Kidney (tissue), 22 donors: ENCODE measurements around the gene KANTR. TPM values are rescaled to one million over a fixed set of nuclear protein-coding genes. Genes with fewer than 3 reads are reported as not detected.

Experiments used
- DNase-seq, 5 donors: peaks; one replicate each; pipeline ENCODE4 v3.0.0-alpha.2; 2013 to 2020
- FAIRE-seq: peaks from 2 replicates; lab custom pipeline; 2012; peaks lifted over from hg19 to GRCh38; lab: Jason Lieb, UNC
- H3K27ac ChIP-seq, 2 donors: one replicate each; pipeline ENCODE4 v1.7.0; 2013; ENCODE audit warnings: low read depth in 2 of 2, low read length in 2 of 2, inconsistent platforms in 1 of 2
- H3K27me3 ChIP-seq: one replicate; pipeline ENCODE4 v1.7.1; 2013; ENCODE audit warnings: low read length, inconsistent platforms; ENCODE audit not compliant: control insufficient read depth, insufficient read depth
- H3K36me3 ChIP-seq, 3 donors: one replicate each; pipeline versions ENCODE4 v1.7.0 to v1.7.1; 2013; ENCODE audit warnings: low read length in 3 of 3, control low read depth in 1 of 3, inconsistent platforms in 1 of 3; ENCODE audit not compliant: insufficient read depth in 3 of 3, control insufficient read depth in 2 of 3
- H3K4me1 ChIP-seq, 3 donors: one replicate each; pipeline versions ENCODE4 v1.7.0 to v1.7.1; 2013; ENCODE audit warnings: low read length in 3 of 3, inconsistent platforms in 1 of 3, low read depth in 1 of 3; ENCODE audit not compliant: control insufficient read depth in 2 of 3, insufficient read depth in 2 of 3
- H3K4me3 ChIP-seq, 3 donors: one replicate each; pipeline versions ENCODE4 v1.7.0 to v1.8.1; 2013; ENCODE audit warnings: low read length in 3 of 3, control low read depth in 1 of 3, inconsistent platforms in 1 of 3
- H3K9ac ChIP-seq, 3 donors: one replicate each; pipeline versions ENCODE4 v1.7.0 to v1.7.1; 2013; ENCODE audit warnings: low read length in 3 of 3, control low read depth in 1 of 3, inconsistent platforms in 1 of 3
- H3K9me3 ChIP-seq, 3 donors: one replicate each; pipeline versions ENCODE4 v1.7.0 to v1.7.1; 2013; ENCODE audit warnings: low read length in 3 of 3, control low read depth in 1 of 3, inconsistent platforms in 1 of 3; ENCODE audit not compliant: control insufficient read depth in 2 of 3, insufficient read depth in 1 of 3
- intact Hi-C: fragments of 100-400 bp; cut with DNase I; formaldehyde crosslinking; loops from one replicate; pipeline ENCODE4 v1.11.1; 2022
- long read RNA-seq, 10 donors: library from polyadenylated mRNA in 1 of 10; unstranded in 1 of 10; transcript quantifications; one replicate each; pipeline ENCODE4 v2.0.0 and lab custom pipeline, GENCODE V29; 2021 to 2026
- polyA plus RNA-seq: library from polyadenylated mRNA; stranded (reverse); fragments of 350-450 nt; fragmentation: Illumina TruSeq; extraction: RNeasy Lipid Tissue Mini Kit (QIAGEN cat#74804); gene quantifications from one replicate; pipeline ENCODE4 v1.2.3, GENCODE V29; 2014; ENCODE audit warnings: low read depth, low replicate concordance; ENCODE audit not compliant: insufficient read depth
- total RNA-seq: library from RNA; stranded (reverse); fragmentation: NEBNext Ultra II Directional; extraction: Animal tissue kit (Norgen Biotek cat#: 25700); gene quantifications from one replicate; pipeline ENCODE4 v1.2.1, GENCODE V29; 2021
- TF ChIP-seq, protein P1 (sequence below): IDR thresholded peaks from 3 replicates; pipeline ENCODE4 v1.5.1; 2012; ENCODE audit warnings: mild to moderate bottlenecking, moderate library complexity, borderline replicate concordance; ENCODE audit not compliant: insufficient read depth; ENCODE audit errors: extremely low read depth
- donor health status: control.
- donor health status: control.
- donor health status: control.
- donor health status: control.
- donor health status: control.
- donor health status: DM: yes; HTN: yes; CAD: no.
- donor health status: Normal renal cell carcinoma (clear cell type).

KANTR gene, protein sequence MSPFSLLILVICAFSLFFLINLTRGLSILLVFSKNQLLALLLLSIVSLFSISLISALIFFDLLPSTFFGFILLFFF
- total RNA-seq (11.5 TPM), polyA plus RNA-seq (3.7 TPM)
- long read RNA-seq, donor 1 = 0 reads
- long read RNA-seq, donor 2, partial matches to known transcripts = 9 of 9 reads
- long read RNA-seq, donor 2, other reads (novel, unspliced or antisense) = 0 of 9 reads
- long read RNA-seq, donor 3 = 0 reads
- long read RNA-seq, donor 4 = 0 reads
- long read RNA-seq, donor 5 = 0 reads
- long read RNA-seq, donor 6 = 0 reads
- long read RNA-seq, donor 7, partial matches to known transcripts = 1 of 2 reads
- long read RNA-seq, donor 7, other reads (novel, unspliced or antisense) = 1 of 2 reads
- long read RNA-seq, donor 8 = 0 reads
- long read RNA-seq, donor 9 = 0 reads
- long read RNA-seq, donor 10 = 0 reads

DNA sequence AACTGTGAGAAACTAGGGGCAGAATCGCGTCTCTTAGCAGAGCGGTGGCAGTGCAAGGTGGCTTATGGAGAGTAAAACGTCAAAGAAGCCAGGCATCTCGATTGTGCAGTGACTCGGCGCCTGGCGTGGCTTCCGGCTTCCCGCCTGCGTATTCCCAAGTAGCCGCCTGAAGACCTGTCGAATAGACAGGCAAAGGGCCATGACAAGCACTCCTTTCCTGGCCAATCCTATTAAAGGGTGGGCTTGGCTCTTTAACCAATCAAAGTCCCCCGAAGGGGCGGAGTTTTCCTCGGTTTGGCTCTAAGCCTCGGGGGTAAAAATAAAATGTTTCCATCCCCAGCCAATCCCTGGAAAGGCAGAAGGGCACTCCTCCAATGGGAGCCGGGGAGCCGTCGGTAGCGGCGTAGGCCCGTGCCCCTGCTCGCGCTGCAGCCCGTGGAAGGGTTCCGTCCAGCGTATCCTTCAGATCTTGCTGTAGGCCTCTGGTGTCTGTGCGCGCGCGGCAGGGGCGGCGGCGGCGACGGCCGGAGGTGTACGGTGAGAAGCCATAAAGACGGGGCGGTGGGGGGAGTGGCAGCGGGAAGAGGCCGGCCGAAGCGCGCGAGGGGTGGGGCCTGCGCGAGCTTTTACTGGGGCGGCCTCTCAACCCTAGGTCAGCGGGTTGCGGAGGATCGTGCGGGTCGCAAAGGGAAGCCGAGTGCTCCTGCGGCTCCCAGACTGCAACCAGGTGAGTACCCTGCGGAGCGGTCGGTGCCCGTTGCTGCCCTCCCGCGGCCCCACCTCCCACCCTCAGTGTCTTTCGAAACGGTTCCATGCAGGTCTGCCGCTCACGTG is at the start of gene KANTR:
Gene KANTR, plus strand, starts transcription at position 395 of the 834 bp plus-strand sequence. CDS start 30,131 bp downstream, outside the sequence.
- TF ChIP-seq, protein P1, sequence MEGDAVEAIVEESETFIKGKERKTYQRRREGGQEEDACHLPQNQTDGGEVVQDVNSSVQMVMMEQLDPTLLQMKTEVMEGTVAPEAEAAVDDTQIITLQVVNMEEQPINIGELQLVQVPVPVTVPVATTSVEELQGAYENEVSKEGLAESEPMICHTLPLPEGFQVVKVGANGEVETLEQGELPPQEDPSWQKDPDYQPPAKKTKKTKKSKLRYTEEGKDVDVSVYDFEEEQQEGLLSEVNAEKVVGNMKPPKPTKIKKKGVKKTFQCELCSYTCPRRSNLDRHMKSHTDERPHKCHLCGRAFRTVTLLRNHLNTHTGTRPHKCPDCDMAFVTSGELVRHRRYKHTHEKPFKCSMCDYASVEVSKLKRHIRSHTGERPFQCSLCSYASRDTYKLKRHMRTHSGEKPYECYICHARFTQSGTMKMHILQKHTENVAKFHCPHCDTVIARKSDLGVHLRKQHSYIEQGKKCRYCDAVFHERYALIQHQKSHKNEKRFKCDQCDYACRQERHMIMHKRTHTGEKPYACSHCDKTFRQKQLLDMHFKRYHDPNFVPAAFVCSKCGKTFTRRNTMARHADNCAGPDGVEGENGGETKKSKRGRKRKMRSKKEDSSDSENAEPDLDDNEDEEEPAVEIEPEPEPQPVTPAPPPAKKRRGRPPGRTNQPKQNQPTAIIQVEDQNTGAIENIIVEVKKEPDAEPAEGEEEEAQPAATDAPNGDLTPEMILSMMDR = no peak
- intact Hi-C loops = no loop called here
- DNase-seq (peak; percentile 92 to 98 (median 94)), FAIRE-seq (peak; percentile 98)
- Histone ChIP-seq H3K9me3 (no peaks in the 10 kb centered on the region), H3K27ac (peak within 1 kb of the TSS; percentile 88 to 90), H3K4me1 (peaks cover 0 to 5% (median 3%) of the 10 kb centered on the region in 3 donors), H3K4me3 (peak within 1 kb of the TSS; percentile 78 to 87 (median 82)), H3K36me3 (no peaks in the 10 kb centered on the region), H3K9ac (peak within 1 kb of the TSS in 2 of 3 donors; percentile 69 to 80), H3K27me3 (peaks cover 4% of the 10 kb centered on the region)

DNA sequence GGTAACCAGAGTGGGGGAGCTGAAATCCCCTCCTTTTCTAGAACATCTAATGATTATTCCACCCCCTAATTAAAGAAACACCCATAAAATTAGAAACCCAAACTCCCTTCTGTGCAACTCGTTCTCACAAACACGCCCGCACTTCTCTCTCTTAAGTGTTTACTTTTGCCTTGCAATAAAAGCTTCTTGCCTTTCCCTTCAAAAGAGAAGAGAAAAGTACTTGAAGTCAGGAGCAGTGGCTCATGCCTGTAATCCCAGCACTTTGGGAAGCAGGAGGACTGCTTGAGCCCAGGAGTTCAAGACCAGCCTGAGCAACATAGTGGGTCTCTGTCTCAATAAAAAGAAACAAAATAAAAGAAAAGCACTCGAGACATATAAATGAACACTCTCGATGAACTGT is 48.9 kb upstream of the KANTR start:
- TF ChIP-seq, protein P1 = no peak
- intact Hi-C loops = no loop called here
- DNase-seq = no peak
- no peak overlapping the region for H3K9ac ChIP-seq
- FAIRE-seq = no peak
- no peak overlapping the region for H3K27ac ChIP-seq
- no peak overlapping the region for H3K4me3 ChIP-seq
- H3K36me3 ChIP-seq = no peaks in the 10 kb centered on the region
- H3K27me3 ChIP-seq = peaks cover 4% of the 10 kb centered on the region
- no peaks in the 10 kb centered on the region for H3K4me1 ChIP-seq
- H3K9me3 ChIP-seq = no peaks in the 10 kb centered on the region

DNA sequence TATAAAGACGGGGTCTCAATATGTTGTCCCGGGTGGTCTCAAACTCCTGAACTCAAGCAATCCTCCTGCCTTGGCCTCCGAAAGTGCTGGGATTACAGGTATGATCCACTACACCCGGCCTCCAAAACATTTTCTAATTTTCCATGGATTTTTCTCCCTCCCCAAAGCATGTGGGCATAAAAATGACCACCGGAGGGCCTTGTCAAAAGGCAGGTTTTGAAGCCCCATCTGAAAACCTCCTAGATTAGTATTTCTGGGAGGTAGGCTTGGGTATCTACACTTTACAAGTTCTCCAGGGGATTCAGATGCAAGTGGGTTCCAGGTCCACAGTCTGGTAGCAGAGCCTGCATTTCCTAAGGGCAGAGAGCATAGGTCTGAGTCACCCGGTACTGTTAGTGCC is 46.7 kb upstream of the KANTR start:
- no peak overlapping the region for H3K9ac ChIP-seq
- DNase-seq (no peak), FAIRE-seq (no peak)
- no peak overlapping the region for H3K27ac ChIP-seq
- TF ChIP-seq, protein P1 = no peak
- no peaks in the 10 kb centered on the region for H3K36me3 ChIP-seq
- no peaks in the 10 kb centered on the region for H3K4me1 ChIP-seq
- peaks cover 0 to 1% (median 0%) of the 10 kb centered on the region in 3 donors for H3K9me3 ChIP-seq
- intact Hi-C loops = no loop called here
- no peak overlapping the region for H3K4me3 ChIP-seq
- H3K27me3 ChIP-seq = peaks cover 4% of the 10 kb centered on the region
